Liver (tissue), 9 donors: ENCODE measurements around the gene GATA5. TPM values are rescaled to one million over a fixed set of nuclear protein-coding genes. Genes with fewer than 3 reads are reported as not detected.

Source experiments
- DNase-seq: peaks from one replicate; pipeline ENCODE4 v3.0.0-alpha.2; 2017; ENCODE audit warnings: low spot score
- H3K27ac ChIP-seq, 2 donors: one replicate each; pipeline ENCODE4 v1.7.0; 2013; ENCODE audit warnings: inconsistent platforms in 2 of 2, low read length in 2 of 2, control low read depth in 1 of 2, low read depth in 1 of 2, mild to moderate bottlenecking in 1 of 2
- H3K27me3 ChIP-seq, 4 donors: one replicate each; pipeline versions ENCODE4 v1.6.1 to v1.7.0; 2013; ENCODE audit warnings: low read length in 3 of 4, inconsistent platforms in 1 of 4, mild to moderate bottlenecking in 1 of 4, moderate library complexity in 1 of 4; ENCODE audit not compliant: control insufficient read depth in 4 of 4, insufficient read depth in 4 of 4
- H3K36me3 ChIP-seq, 4 donors: one replicate each; pipeline versions ENCODE4 v1.6.1 to v1.7.0; 2013; ENCODE audit warnings: low read length in 3 of 4, mild to moderate bottlenecking in 3 of 4, low read depth in 1 of 4, moderate library complexity in 1 of 4; ENCODE audit not compliant: control insufficient read depth in 4 of 4, insufficient read depth in 3 of 4
- H3K4me1 ChIP-seq, 4 donors: one replicate each; pipeline versions ENCODE4 v1.6.1 to v1.7.0; 2013; ENCODE audit warnings: low read length in 3 of 4, mild to moderate bottlenecking in 3 of 4, moderate library complexity in 1 of 4; ENCODE audit not compliant: control insufficient read depth in 4 of 4, insufficient read depth in 4 of 4
- H3K4me3 ChIP-seq, 3 donors: one replicate each; pipeline versions ENCODE4 v1.6.1 to v1.7.0; 2013; ENCODE audit warnings: low read length in 3 of 3, control low read depth in 1 of 3, low read depth in 1 of 3, mild to moderate bottlenecking in 1 of 3
- H3K9ac ChIP-seq, 2 donors: one replicate each; pipeline ENCODE4 v1.7.0; 2013; ENCODE audit warnings: low read length in 2 of 2, mild to moderate bottlenecking in 2 of 2, moderate library complexity in 2 of 2, control low read depth in 1 of 2, low read depth in 1 of 2
- H3K9me3 ChIP-seq, 4 donors: one replicate each; pipeline versions ENCODE4 v1.6.1 to v1.7.0; 2013; ENCODE audit warnings: low read length in 3 of 4; ENCODE audit not compliant: control insufficient read depth in 4 of 4
- EGR1 ChIP-seq, 2 donors: IDR thresholded peaks; 2 replicates each; pipeline ENCODE4 v1.6.1; 2016 to 2018; ENCODE audit warnings: antibody characterized with exemption in 2 of 2, low read depth in 2 of 2
- FOXA1 ChIP-seq: IDR thresholded peaks from 2 replicates; pipeline ENCODE4 v1.6.1; 2016; ENCODE audit warnings: antibody characterized with exemption
- FOXA2 ChIP-seq: IDR thresholded peaks from 2 replicates; pipeline ENCODE4 v1.6.1; 2016; ENCODE audit warnings: antibody characterized with exemption
- GABPA ChIP-seq, 2 donors: IDR thresholded peaks in 1 of 2; conservative IDR thresholded peaks in 1 of 2; 2 replicates each; pipeline ENCODE4 v1.6.1; 2016; ENCODE audit warnings: antibody characterized with exemption in 2 of 2, mild to moderate bottlenecking in 1 of 2, moderate library complexity in 1 of 2
- HNF4A ChIP-seq, 2 donors: conservative IDR thresholded peaks; 2 replicates each; pipeline ENCODE4 v1.6.1; 2016; ENCODE audit warnings: antibody characterized with exemption in 2 of 2, mild to moderate bottlenecking in 2 of 2
- JUND ChIP-seq, 2 donors: IDR thresholded peaks; 2 replicates each; pipeline ENCODE4 v1.6.1; 2016; ENCODE audit warnings: antibody characterized with exemption in 2 of 2
- MAX ChIP-seq: IDR thresholded peaks from 2 replicates; pipeline ENCODE4 v1.6.1; 2016; ENCODE audit warnings: antibody characterized with exemption
- REST ChIP-seq: IDR thresholded peaks from 2 replicates; pipeline ENCODE4 v1.6.1; 2016; ENCODE audit warnings: antibody characterized with exemption, mild to moderate bottlenecking
- WGBS: extraction: QIAGEN DNeasy Blood & Tissue Kit; methylation state at CpG from one replicate; pipeline ENCODE4 v1.1.7; 2013; 5-methylcytosine and 5-hydroxymethylcytosine counted together
- polyA plus RNA-seq, 2 donors: library from polyadenylated mRNA; stranded (reverse) in 1 of 2; unstranded in 1 of 2; fragments of 200-250 nt in 1 of 2; fragments of >200 nt in 1 of 2; fragmentation: Nextera tagmentation in 1 of 2; extraction: Ambion mirVana in 1 of 2; gene quantifications; one replicate each; pipeline versions ENCODE4 v1.2.1 to v1.2.3, GENCODE V29; 2013 to 2015
- total RNA-seq, 2 donors: library from RNA; depleted of rRNA; stranded (reverse); fragments of >200 nt; gene quantifications; one replicate each; pipeline ENCODE4 v1.2.3, GENCODE V29; 2014
- TF ChIP-seq, protein P1 (sequence below): IDR thresholded peaks from 2 replicates; pipeline ENCODE4 v1.6.1; 2016; ENCODE audit warnings: antibody characterized with exemption
- donor health status: healthy.
- donor health status: healthy.
- donor health status: healthy.
- donor health status: healthy.
- donor health status: healthy.

The GATA5 gene
- total and polyA plus RNA-seq, 4 donors: 0.25 to 6.1 (median 0.34) TPM

GRCh38 chr20:62445553-62446340, 30.0 kb downstream of the GATA5 start:
- H3K9ac ChIP-seq: no peak overlapping the region
- H3K9me3 ChIP-seq: no peaks in the 10 kb centered on the region
- H3K36me3 ChIP-seq: no peaks in the 10 kb centered on the region
- H3K4me1 ChIP-seq: peaks cover 1 to 9% (median 5%) of the 10 kb centered on the region in 4 donors
- H3K4me3 ChIP-seq: no peak overlapping the region
- WGBS: 81% methylated on average over 36 of the region's 36 CpGs
- H3K27me3 ChIP-seq: peaks cover 0 to 3% (median 0%) of the 10 kb centered on the region in 4 donors
- no peak overlapping the region for H3K27ac ChIP-seq
- TF ChIP-seq FOXA2 (no peak), FOXA1 (no peak), MAX (no peak), GABPA (IDR thresholded peaks at IDR 0.05 in 1 of 2, conservative IDR thresholded peaks at IDR 0.05 in 1 of 2) (no peak), JUND (IDR thresholded peaks at IDR 0.05) (no peak), REST (no peak), EGR1 (IDR thresholded peaks at IDR 0.05; ENCODE audit: low read depth in 2 of 2) (no peak), HNF4A (conservative IDR thresholded peaks at IDR 0.05) (no peak)
- TF ChIP-seq, protein P1, sequence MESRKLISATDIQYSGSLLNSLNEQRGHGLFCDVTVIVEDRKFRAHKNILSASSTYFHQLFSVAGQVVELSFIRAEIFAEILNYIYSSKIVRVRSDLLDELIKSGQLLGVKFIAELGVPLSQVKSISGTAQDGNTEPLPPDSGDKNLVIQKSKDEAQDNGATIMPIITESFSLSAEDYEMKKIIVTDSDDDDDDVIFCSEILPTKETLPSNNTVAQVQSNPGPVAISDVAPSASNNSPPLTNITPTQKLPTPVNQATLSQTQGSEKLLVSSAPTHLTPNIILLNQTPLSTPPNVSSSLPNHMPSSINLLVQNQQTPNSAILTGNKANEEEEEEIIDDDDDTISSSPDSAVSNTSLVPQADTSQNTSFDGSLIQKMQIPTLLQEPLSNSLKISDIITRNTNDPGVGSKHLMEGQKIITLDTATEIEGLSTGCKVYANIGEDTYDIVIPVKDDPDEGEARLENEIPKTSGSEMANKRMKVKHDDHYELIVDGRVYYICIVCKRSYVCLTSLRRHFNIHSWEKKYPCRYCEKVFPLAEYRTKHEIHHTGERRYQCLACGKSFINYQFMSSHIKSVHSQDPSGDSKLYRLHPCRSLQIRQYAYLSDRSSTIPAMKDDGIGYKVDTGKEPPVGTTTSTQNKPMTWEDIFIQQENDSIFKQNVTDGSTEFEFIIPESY: no peak
- DNase-seq: no peak

- 82% methylated on average over 6 of the region's 6 CpGs for WGBS
- Histone ChIP-seq H3K27ac (no peak overlapping the region), H3K27me3 (peaks cover 0 to 3% (median 0%) of the 10 kb centered on the region in 4 donors), H3K4me3 (no peak overlapping the region), H3K9me3 (no peaks in the 10 kb centered on the region), H3K9ac (no peak overlapping the region), H3K4me1 (peaks cover 0 to 1% (median 0%) of the 10 kb centered on the region in 4 donors), H3K36me3 (no peaks in the 10 kb centered on the region)
- DNase-seq: no peak
- TF ChIP-seq REST: no peak
- TF ChIP-seq HNF4A (conservative IDR thresholded peaks at IDR 0.05): no peak
Measured at GRCh38 chr20:62444286-62444685, 31.5 kb downstream of the GATA5 start.
